HUES6 (cell line): ENCODE results near the gene UTP25.
"Not testable (repeated sequence)": the region's sequence is repeated elsewhere in the genome, so short reads cannot be mapped to it uniquely, and the experiment has no call there.

Experiments used
- H3K27ac ChIP-seq: 2 replicates; pipeline ENCODE4 v1.7.0; 2013; ENCODE audit warnings: low read depth, mild to moderate bottlenecking, low read length, inconsistent platforms
- H3K27me3 ChIP-seq: 2 replicates; pipeline ENCODE4 v1.6.1; 2013; ENCODE audit warnings: low read length; ENCODE audit not compliant: control insufficient read depth, insufficient read depth
- H3K36me3 ChIP-seq: 2 replicates; pipeline ENCODE4 v1.6.1; 2013; ENCODE audit warnings: low read length; ENCODE audit not compliant: control insufficient read depth, insufficient read depth
- H3K4me1 ChIP-seq: 2 replicates; pipeline ENCODE4 v1.6.1; 2013; ENCODE audit warnings: low read length; ENCODE audit not compliant: control insufficient read depth, insufficient read depth
- H3K4me3 ChIP-seq: 2 replicates; pipeline ENCODE4 v1.5.1; 2013; ENCODE audit warnings: low read depth, low read length
- H3K9ac ChIP-seq: one replicate; pipeline ENCODE4 v1.6.1; 2013; ENCODE audit warnings: mild to moderate bottlenecking, low read length
- H3K9me3 ChIP-seq: 2 replicates; pipeline ENCODE4 v1.6.1; 2013; ENCODE audit warnings: low read depth, low read length; ENCODE audit not compliant: control insufficient read depth, insufficient read depth

The UTP25 gene

GRCh38 chr1:209790286-209791193 is 37.2 kb upstream of the UTP25 start:
- Histone ChIP-seq H3K4me1 (no peaks in the 10 kb centered on the region), H3K27me3 (peaks cover 16% of the 10 kb centered on the region; the same call in 1 of the 2 replicates), H3K4me3 (no peak overlapping the region), H3K27ac (no peak overlapping the region), H3K36me3 (peaks cover 25% of the 10 kb centered on the region), H3K9ac (no peak overlapping the region), H3K9me3 (no peaks in the 10 kb centered on the region)

DNA sequence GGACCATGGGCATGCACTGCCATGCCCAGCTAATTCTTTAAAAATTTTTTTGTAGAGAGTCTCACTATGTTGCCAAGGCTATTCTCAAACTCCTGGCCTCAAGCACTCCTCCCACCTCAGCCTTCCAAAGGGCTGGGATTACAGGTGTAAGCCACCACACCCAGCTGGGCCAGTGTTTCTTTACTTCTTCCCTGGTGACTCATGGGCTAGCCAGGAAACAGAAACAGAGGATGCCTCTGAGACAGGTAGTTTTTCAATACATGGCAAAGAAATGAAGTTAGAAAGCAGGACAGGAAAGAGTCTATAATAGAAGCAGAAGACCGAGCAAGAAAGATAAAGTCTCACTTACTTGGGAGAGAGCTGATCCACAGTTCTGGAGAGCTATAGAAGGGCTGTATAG is 35.9 kb upstream of the UTP25 start:
- H3K36me3 ChIP-seq: peaks cover 25% of the 10 kb centered on the region
- H3K9me3 ChIP-seq: no peaks in the 10 kb centered on the region
- no peaks in the 10 kb centered on the region for H3K4me1 ChIP-seq
- H3K27ac ChIP-seq: no peak overlapping the region
- H3K4me3 ChIP-seq: no peak overlapping the region
- peaks cover 11% of the 10 kb centered on the region; the same call in 1 of the 2 replicates for H3K27me3 ChIP-seq
- H3K9ac ChIP-seq: no peak overlapping the region

DNA sequence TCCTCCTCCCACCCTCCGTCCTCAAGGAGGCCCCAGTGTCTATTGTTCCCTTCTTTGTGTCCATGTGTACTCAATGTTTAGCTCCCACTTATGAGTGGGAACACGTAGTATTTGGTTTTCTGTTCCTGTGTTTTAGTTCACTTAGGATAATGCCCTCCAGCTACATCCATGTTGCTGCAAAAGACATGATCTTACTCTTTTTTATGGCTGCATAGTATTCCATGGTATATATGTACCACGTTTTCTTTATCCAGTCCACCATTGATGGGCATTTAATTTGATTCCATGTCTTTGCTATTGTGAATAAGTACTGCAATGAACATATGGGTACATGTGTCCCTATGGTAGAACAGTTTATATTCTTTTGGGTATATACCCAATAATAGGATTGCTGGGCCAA is 34.1 kb upstream of the UTP25 start:
- H3K36me3 ChIP-seq: peaks cover 25% of the 10 kb centered on the region
- not testable (repeated sequence) for H3K4me3 ChIP-seq, H3K9ac ChIP-seq, H3K9me3 ChIP-seq, H3K4me1 ChIP-seq, H3K27me3 ChIP-seq, H3K27ac ChIP-seq

DNA sequence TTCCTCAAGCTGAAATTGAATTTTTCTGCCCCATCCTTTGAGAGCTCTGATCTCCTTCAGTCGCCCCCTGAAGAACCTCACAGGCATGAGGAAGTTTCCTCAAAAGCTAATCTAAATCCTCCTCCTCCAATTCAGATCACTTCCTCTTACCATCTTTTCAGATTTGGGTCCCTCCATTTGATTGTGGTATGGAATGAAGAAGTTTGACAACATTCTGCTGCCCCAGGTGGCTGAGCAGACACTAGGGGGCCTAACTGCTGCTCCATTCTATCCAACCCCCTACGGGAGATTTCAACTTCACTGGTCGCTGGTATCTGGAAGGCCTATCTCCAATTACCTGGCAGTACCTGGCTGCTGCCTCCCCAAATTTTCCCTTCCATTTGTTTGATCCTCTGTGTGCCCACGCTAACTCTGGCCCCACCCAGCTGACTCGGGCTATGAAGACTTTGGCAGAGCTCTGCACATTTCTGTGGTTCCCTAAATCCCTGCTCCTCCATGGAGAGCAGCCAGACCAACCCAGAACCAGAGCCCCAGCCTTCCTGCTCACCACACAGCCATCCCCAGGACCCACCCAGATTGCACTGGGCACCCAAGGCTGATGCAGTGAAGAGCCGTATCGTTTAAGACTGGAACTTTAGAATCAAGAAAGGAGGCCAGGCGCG is 29.7 kb upstream of the UTP25 start:
- peaks cover 3% of the 10 kb centered on the region; the same call in 1 of the 2 replicates for H3K27me3 ChIP-seq
- no peak overlapping the region for H3K9ac ChIP-seq
- peaks cover 9% of the 10 kb centered on the region for H3K36me3 ChIP-seq
- H3K27ac ChIP-seq: no peak overlapping the region
- no peaks in the 10 kb centered on the region for H3K9me3 ChIP-seq
- no peaks in the 10 kb centered on the region for H3K4me1 ChIP-seq
- H3K4me3 ChIP-seq: no peak overlapping the region

DNA sequence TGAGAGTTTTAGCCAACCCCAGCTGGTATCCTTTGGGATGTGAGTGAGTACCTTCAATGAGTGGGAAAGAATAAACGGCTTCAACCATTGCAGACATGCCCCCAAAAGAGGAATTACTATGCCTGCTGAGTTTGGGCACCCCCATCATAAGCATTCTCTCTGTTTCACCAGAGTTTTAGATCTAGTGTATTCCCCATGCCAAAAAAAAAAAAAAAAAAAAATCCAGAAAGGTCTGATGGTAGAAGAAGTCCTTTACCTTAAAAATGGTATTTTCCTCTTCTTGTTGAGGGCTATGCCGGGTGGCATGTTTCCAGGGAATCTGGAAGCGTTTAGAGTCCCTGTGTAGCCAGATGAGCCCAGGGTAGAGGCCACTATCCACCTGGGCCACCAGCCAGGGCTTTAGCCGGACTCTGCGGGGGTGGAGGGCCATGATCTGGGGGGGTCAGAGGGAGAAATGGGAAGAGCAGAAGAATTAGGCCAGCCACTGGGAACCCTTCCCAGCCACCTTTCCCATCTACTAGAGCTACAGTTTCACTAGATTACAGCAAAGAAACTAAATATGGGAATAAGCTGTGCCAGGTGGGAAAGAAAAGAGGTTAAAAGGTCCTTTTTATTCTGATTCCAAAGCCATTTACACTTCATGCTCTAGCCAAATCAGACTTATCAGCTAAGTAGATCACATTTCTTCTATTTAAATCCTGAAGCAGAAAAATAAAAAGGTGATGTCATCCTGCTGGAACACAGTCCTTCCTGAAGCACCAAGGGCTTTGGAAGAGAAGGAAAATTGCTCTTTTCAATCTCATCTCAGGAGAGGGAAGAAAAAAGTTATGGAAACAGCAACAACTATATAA is 26.6 kb upstream of the UTP25 start:
- Histone ChIP-seq H3K9ac (no peak overlapping the region), H3K4me1 (peaks cover 4% of the 10 kb centered on the region), H3K27me3 (peaks cover 26% of the 10 kb centered on the region; the same call in 1 of the 2 replicates), H3K4me3 (no peak overlapping the region), H3K27ac (no peak overlapping the region), H3K36me3 (no peaks in the 10 kb centered on the region), H3K9me3 (no peaks in the 10 kb centered on the region)

DNA sequence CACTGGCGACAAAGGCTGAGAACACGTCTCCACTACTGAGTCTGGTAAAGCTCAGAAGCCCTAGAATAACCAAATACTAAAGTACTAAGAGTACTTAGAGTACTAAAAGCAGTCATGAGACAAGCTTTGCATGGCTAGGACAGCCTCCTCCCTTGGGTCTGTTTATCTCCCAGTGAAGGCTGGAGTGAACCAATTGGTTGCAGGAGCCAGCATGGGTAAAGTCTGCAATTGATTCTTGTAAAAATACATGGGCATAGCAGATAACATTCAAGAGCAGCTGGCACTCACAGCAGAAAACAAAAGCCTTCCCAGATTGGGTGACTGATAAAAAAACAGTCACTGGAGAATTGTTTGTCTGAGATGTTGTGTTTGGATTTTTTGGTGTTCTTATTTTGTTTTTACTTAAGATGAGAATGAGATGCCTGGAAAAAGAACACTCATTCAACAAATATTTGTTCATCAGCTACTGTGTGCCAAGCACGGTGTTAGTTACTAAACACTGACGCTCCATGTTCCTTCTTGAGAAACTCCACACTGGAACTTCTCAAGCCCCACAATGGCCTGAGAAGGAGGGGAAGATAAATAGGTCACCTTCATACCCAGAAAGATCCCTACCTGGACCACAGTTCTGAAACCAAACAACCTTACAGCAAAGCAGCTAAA is 25.5 kb upstream of the UTP25 start:
- no peaks in the 10 kb centered on the region for H3K36me3 ChIP-seq
- H3K27me3 ChIP-seq: peaks cover 26% of the 10 kb centered on the region; the same call in 1 of the 2 replicates
- peaks cover 7% of the 10 kb centered on the region for H3K4me1 ChIP-seq
- no peak overlapping the region for H3K4me3 ChIP-seq
- no peaks in the 10 kb centered on the region for H3K9me3 ChIP-seq
- no peak overlapping the region for H3K27ac ChIP-seq
- H3K9ac ChIP-seq: no peak overlapping the region

DNA sequence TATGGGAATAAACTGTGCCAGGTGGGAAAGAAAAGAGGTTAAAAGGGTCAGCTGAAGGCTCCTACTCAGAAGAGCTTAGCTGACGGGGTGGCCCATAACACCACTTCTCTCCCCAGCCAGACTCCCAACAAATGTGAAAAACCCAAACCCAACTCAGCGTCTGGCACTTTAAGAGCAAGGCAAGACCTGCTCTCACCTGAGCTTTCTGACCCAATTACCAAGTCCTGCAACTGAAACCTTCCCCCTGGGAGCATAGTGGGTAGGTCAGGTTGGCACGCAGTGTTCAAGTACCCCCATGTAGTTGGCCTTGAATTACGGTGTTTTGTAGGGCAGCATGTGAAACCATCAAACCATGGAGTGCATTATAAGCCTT is 25.0 kb upstream of the UTP25 start:
- Histone ChIP-seq H3K9ac (no peak overlapping the region), H3K4me1 (peaks cover 7% of the 10 kb centered on the region), H3K9me3 (no peaks in the 10 kb centered on the region), H3K27ac (no peak overlapping the region), H3K27me3 (peaks cover 26% of the 10 kb centered on the region; the same call in 1 of the 2 replicates), H3K36me3 (no peaks in the 10 kb centered on the region), H3K4me3 (no peak overlapping the region)

DNA sequence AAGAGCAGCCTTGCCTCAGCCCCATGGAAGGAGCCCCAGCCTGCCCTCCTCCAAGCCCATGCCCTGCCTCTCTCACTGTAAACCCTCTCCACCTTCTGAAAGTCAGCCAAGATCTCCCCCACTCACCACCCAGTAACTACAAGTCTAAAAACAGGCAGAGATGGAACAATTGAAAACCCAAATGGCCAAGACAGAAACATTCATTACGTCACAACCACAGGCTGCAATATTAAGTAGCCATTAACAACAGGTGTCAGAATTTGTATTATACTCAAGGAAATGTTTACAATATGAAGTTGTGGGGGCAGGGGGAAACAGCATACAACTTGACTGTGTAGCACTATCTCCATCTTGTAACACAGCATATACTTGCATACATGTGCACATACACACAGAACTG is 24.2 kb upstream of the UTP25 start:
- H3K4me1 ChIP-seq: peaks cover 7% of the 10 kb centered on the region
- peaks cover 26% of the 10 kb centered on the region; the same call in 1 of the 2 replicates for H3K27me3 ChIP-seq
- H3K9ac ChIP-seq: no peak overlapping the region
- H3K4me3 ChIP-seq: no peak overlapping the region
- H3K36me3 ChIP-seq: no peaks in the 10 kb centered on the region
- no peaks in the 10 kb centered on the region for H3K9me3 ChIP-seq
- H3K27ac ChIP-seq: no peak overlapping the region

- Histone ChIP-seq H3K4me1 (peaks cover 7% of the 10 kb centered on the region), H3K4me3 (peak overlapping the region; percentile 97), H3K27ac (no peak overlapping the region), H3K9me3 (no peaks in the 10 kb centered on the region), H3K27me3 (peaks cover 26% of the 10 kb centered on the region; the same call in 1 of the 2 replicates), H3K36me3 (no peaks in the 10 kb centered on the region), H3K9ac (peak overlapping the region; percentile 55)
Measured at GRCh38 chr1:209805341-209805781, 22.4 kb upstream of the UTP25 start.
